Loucy (cell line): Measurements from ENCODE around the gene RASGRP1.
A peak's percentile ranks its signal among the peaks of the same experiment; 100 is the strongest.

Experiments used
- H2AFZ ChIP-seq: fragments of 200-600 bp; sonication (generic); 2 replicates; pipeline ENCODE4 v1.6.0; 2016; ENCODE audit warnings: antibody characterized with exemption, mild to moderate bottlenecking, low read length, moderate library complexity
- H3F3A ChIP-seq: fragments of 200-600 bp; 2 replicates; pipeline ENCODE4 v1.6.0; 2016; ENCODE audit warnings: antibody characterized with exemption, low read depth, mild to moderate bottlenecking
- H3K27me3 ChIP-seq: fragments of 200-600 bp; sonication (generic); 2 replicates; pipeline ENCODE4 v1.6.1; 2014; ENCODE audit warnings: low read length, mild to moderate bottlenecking; ENCODE audit not compliant: insufficient read depth, poor library complexity, severe bottlenecking
- H3K36me3 ChIP-seq: fragments of 200-600 bp; sonication (generic); 2 replicates; pipeline ENCODE4 v1.6.1; 2016; ENCODE audit warnings: low read length; ENCODE audit not compliant: insufficient read depth
- H3K4me1 ChIP-seq: fragments of 200-600 bp; sonication (generic); 2 replicates; pipeline ENCODE4 v1.5.1; 2014; ENCODE audit warnings: low read length, mild to moderate bottlenecking; ENCODE audit not compliant: insufficient read depth, poor library complexity, severe bottlenecking
- H3K4me2 ChIP-seq: fragments of 200-600 bp; sonication (generic); 2 replicates; pipeline ENCODE4 v1.6.0; 2014; ENCODE audit warnings: antibody characterized with exemption, low read length, low read depth, mild to moderate bottlenecking; ENCODE audit not compliant: poor library complexity, severe bottlenecking
- H3K4me3 ChIP-seq: fragments of 200-600 bp; sonication (generic); 2 replicates; pipeline ENCODE4 v1.5.1; 2014; ENCODE audit warnings: low read length, mild to moderate bottlenecking, mixed read lengths; ENCODE audit not compliant: poor library complexity, severe bottlenecking
- H3K79me2 ChIP-seq: fragments of 200-600 bp; sonication (generic); 2 replicates; pipeline ENCODE4 v1.6.1; 2014; ENCODE audit warnings: low read length; ENCODE audit not compliant: insufficient read depth
- H3K9ac ChIP-seq: fragments of 200-600 bp; sonication (generic); 2 replicates; pipeline ENCODE4 v1.6.0; 2014; ENCODE audit warnings: mild to moderate bottlenecking, low read depth, low read length, moderate library complexity; ENCODE audit not compliant: poor library complexity, severe bottlenecking
- H3K9me2 ChIP-seq: fragments of 200-600 bp; sonication (generic); replicated peaks from 2 replicates; pipeline ENCODE4 v1.6.1; 2016; ENCODE audit warnings: low read depth, low read length, mixed read lengths
- H3K9me3 ChIP-seq: fragments of 200-600 bp; sonication (generic); 2 replicates; pipeline ENCODE4 v1.6.1; 2014; ENCODE audit warnings: mild to moderate bottlenecking, antibody characterized with exemption, low read length, low read depth; ENCODE audit not compliant: insufficient read depth
- H4K20me1 ChIP-seq: fragments of 200-600 bp; sonication (generic); 2 replicates; pipeline ENCODE4 v1.6.0; 2014; ENCODE audit warnings: antibody characterized with exemption, low read length, mild to moderate bottlenecking; ENCODE audit not compliant: insufficient read depth, poor library complexity, severe bottlenecking
- EZH2phosphoT487 ChIP-seq: fragments of 200-600 bp; IDR thresholded peaks from 2 replicates; pipeline ENCODE4 v1.6.1; 2018; ENCODE audit warnings: antibody characterized with exemption, mild to moderate bottlenecking, moderate library complexity, borderline replicate concordance
- TF ChIP-seq, protein P1 (sequence below): fragments of 200-600 bp; sonication (generic); conservative IDR thresholded peaks from 2 replicates; pipeline ENCODE4 v1.5.1; 2014; ENCODE audit warnings: mild to moderate bottlenecking, antibody characterized with exemption, low read length

Gene RASGRP1

DNA sequence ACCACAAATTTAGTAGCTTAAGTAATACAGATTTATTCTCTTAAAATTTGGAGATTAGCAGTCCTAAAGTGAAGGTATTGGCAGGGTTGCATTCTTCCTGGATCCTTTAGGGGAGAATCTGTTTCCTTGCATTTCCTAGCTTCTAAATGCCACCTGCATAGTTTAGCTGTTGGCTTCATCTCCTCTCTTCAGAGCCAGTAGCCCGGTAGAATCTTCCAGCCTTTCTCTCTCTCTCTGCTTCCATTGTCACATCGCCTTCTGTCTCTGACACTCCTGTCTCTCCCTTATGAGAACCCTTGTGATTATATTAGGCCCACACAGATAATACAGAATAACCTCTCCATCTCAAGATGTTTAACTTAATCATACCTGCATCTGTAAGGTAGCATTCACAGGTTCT is 89.3 kb downstream of the RASGRP1 start:
- TF ChIP-seq, protein P1, sequence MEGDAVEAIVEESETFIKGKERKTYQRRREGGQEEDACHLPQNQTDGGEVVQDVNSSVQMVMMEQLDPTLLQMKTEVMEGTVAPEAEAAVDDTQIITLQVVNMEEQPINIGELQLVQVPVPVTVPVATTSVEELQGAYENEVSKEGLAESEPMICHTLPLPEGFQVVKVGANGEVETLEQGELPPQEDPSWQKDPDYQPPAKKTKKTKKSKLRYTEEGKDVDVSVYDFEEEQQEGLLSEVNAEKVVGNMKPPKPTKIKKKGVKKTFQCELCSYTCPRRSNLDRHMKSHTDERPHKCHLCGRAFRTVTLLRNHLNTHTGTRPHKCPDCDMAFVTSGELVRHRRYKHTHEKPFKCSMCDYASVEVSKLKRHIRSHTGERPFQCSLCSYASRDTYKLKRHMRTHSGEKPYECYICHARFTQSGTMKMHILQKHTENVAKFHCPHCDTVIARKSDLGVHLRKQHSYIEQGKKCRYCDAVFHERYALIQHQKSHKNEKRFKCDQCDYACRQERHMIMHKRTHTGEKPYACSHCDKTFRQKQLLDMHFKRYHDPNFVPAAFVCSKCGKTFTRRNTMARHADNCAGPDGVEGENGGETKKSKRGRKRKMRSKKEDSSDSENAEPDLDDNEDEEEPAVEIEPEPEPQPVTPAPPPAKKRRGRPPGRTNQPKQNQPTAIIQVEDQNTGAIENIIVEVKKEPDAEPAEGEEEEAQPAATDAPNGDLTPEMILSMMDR: no peak
- TF ChIP-seq EZH2phosphoT487: no peak
- no peak overlapping the region for H3K4me2 ChIP-seq
- no peaks in the 10 kb centered on the region for H3K9me3 ChIP-seq
- no peaks in the 10 kb centered on the region for H4K20me1 ChIP-seq
- H3K9ac ChIP-seq: no peak overlapping the region
- no peak overlapping the region for H2AFZ ChIP-seq
- no peaks in the 10 kb centered on the region for H3K27me3 ChIP-seq
- H3K4me3 ChIP-seq: no peak overlapping the region
- no peaks in the 10 kb centered on the region for H3K9me2 ChIP-seq
- H3K36me3 ChIP-seq: peaks cover 74% of the 10 kb centered on the region
- no peaks in the 10 kb centered on the region for H3F3A ChIP-seq
- H3K79me2 ChIP-seq: peaks cover 3% of the 10 kb centered on the region; the same call in 1 of the 2 replicates
- H3K4me1 ChIP-seq: no peaks in the 10 kb centered on the region

DNA sequence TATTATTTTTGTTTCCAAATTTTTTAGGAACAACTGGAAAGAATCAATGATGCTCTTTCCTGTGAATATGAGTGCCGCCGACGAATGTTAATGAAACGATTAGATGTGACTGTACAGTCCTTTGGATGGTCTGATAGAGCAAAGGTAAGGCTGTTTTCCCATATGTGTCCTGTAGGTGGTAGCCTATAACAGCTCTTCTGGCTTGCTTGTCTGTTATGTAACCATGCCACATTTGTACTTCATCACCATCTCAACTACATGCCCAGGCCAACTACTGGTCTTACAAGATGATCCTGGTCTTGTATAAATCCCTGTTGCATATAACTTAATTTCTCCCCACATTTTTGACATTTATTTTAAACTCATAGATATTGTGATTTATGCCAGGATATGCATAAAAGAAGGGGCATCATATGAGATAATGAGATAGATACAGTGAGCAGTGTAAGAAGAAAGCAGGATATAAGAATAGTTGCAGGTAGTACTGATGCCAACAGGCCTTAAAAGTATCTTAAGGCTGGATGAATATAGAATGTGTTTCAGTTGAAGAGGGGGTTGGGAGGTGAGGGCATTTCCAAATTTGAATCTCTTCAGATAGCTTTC is 90.4 kb downstream of the RASGRP1 start:
- no peak overlapping the region for H3K4me3 ChIP-seq
- no peaks in the 10 kb centered on the region for H3K27me3 ChIP-seq
- no peaks in the 10 kb centered on the region for H3K79me2 ChIP-seq
- no peak overlapping the region for H3K4me2 ChIP-seq
- no peaks in the 10 kb centered on the region for H3K9me3 ChIP-seq
- H3K9ac ChIP-seq: no peak overlapping the region
- peaks cover 74% of the 10 kb centered on the region for H3K36me3 ChIP-seq
- no peaks in the 10 kb centered on the region for H3F3A ChIP-seq
- no peaks in the 10 kb centered on the region for H3K4me1 ChIP-seq
- H2AFZ ChIP-seq: no peak overlapping the region
- no peak for TF ChIP-seq EZH2phosphoT487
- TF ChIP-seq, protein P1: peak; percentile 90
- no peaks in the 10 kb centered on the region for H3K9me2 ChIP-seq
- H4K20me1 ChIP-seq: no peaks in the 10 kb centered on the region

DNA sequence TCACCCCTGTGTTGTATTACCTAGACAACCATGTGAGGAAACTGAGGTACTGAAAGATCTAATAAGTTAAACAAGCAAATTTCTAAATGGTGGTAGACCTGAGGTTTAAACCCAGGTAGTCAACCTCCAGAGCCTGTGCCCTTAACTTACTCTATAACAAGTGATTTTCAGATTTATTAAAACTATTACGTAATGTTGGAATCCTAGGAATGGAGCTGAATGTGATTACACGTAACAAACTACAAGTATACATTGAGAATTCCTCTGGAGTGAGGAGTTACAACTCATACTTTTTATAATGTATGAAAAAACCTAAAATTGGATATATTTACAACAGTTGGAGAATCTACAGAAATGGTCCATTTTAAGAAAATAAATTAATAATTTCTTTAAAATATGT is 92.6 kb downstream of the RASGRP1 start:
- Histone ChIP-seq H3K9me2 (no peaks in the 10 kb centered on the region), H2AFZ (no peak overlapping the region), H3F3A (no peaks in the 10 kb centered on the region), H3K4me3 (no peak overlapping the region), H3K36me3 (peaks cover 70% of the 10 kb centered on the region), H3K79me2 (peaks cover 15% of the 10 kb centered on the region; the same call in 1 of the 2 replicates), H3K9ac (no peak overlapping the region), H3K27me3 (no peaks in the 10 kb centered on the region), H3K9me3 (no peaks in the 10 kb centered on the region), H3K4me2 (no peak overlapping the region), H4K20me1 (no peaks in the 10 kb centered on the region), H3K4me1 (no peaks in the 10 kb centered on the region)
- TF ChIP-seq, protein P1: no peak
- TF ChIP-seq EZH2phosphoT487: no peak
